CD14-positive monocyte (primary cell): ENCODE data around the gene ZNF827. TPM values are rescaled to one million over a fixed set of nuclear protein-coding genes. Genes with fewer than 3 reads are reported as not detected.

Experiments used
- DNase-seq, 3 donors: peaks; one replicate each; pipeline ENCODE4 v3.0.0-alpha.2; 2011 to 2022
- H2AFZ ChIP-seq: 2 replicates; pipeline ENCODE4 v1.6.0; 2012; ENCODE audit warnings: mild to moderate bottlenecking, low read depth, low read length, inconsistent platforms; ENCODE audit not compliant: insufficient read depth, poor library complexity, severe bottlenecking
- H3K27ac ChIP-seq, 2 donors: 1 replicate in 1 of 2; 2 replicates in 1 of 2; pipeline ENCODE4 v1.5.1; 2012 to 2013; ENCODE audit warnings: low read length in 2 of 2, control low read depth in 1 of 2, inconsistent platforms in 1 of 2, low read depth in 1 of 2, mild to moderate bottlenecking in 1 of 2
- H3K27me3 ChIP-seq, 2 donors: one replicate each; pipeline versions ENCODE4 v1.6.0 to v1.6.1; 2011 to 2013; ENCODE audit warnings: low read length in 2 of 2; ENCODE audit not compliant: control insufficient read depth in 2 of 2, insufficient read depth in 2 of 2
- H3K36me3 ChIP-seq, 2 donors: replicated peaks in 1 of 2; 1 replicate in 1 of 2; 2 replicates in 1 of 2; pipeline versions ENCODE4 v1.5.1 to v1.6.1; 2012 to 2013; ENCODE audit warnings: low read length in 2 of 2, control low read depth in 1 of 2, inconsistent platforms in 1 of 2, mild to moderate bottlenecking in 1 of 2; ENCODE audit not compliant: insufficient read depth in 2 of 2, control insufficient read depth in 1 of 2
- H3K4me1 ChIP-seq, 2 donors: 1 replicate in 1 of 2; 2 replicates in 1 of 2; pipeline versions ENCODE4 v1.5.1 to v1.6.1; 2012 to 2013; ENCODE audit warnings: low read length in 2 of 2, control low read depth in 1 of 2, inconsistent platforms in 1 of 2, mild to moderate bottlenecking in 1 of 2, moderate library complexity in 1 of 2; ENCODE audit not compliant: insufficient read depth in 2 of 2, control insufficient read depth in 1 of 2
- H3K4me2 ChIP-seq: replicated peaks from 2 replicates; pipeline ENCODE3; 2012; ENCODE audit warnings: low read length, moderate library complexity, mild to moderate bottlenecking; ENCODE audit not compliant: poor library complexity, severe bottlenecking; ENCODE audit errors: extremely low read depth
- H3K4me3 ChIP-seq, 3 experiments: fragments of 200-600 bp in 1 of 3; sonication (generic) in 1 of 3; replicated peaks in 1 of 3; 1 replicate in 2 of 3; 2 replicates in 1 of 3; pipeline ENCODE4 v1.5.1; 2011 to 2013; ENCODE audit warnings: low read length in 3 of 3, mild to moderate bottlenecking in 3 of 3, control low read depth in 2 of 3, low read depth in 2 of 3, inconsistent platforms in 1 of 3, moderate library complexity in 1 of 3
- H3K79me2 ChIP-seq: 2 replicates; pipeline ENCODE4 v1.6.0; 2012; ENCODE audit warnings: mild to moderate bottlenecking, control low read depth, inconsistent platforms, low read length, moderate library complexity; ENCODE audit not compliant: insufficient read depth
- H3K9ac ChIP-seq: 2 replicates; pipeline ENCODE4 v1.6.0; 2017; ENCODE audit warnings: low read length, mild to moderate bottlenecking; ENCODE audit not compliant: insufficient read depth, poor library complexity, severe bottlenecking
- H3K9me3 ChIP-seq, 2 donors: replicated peaks in 1 of 2; 1 replicate in 1 of 2; 2 replicates in 1 of 2; pipeline versions ENCODE4 v1.5.1 to v1.6.1; 2012 to 2013; ENCODE audit warnings: low read length in 2 of 2, control low read depth in 1 of 2; ENCODE audit not compliant: control insufficient read depth in 1 of 2, insufficient read depth in 1 of 2
- H4K20me1 ChIP-seq: 2 replicates; pipeline ENCODE4 v1.6.0; 2012; ENCODE audit warnings: mild to moderate bottlenecking, low read length, control low read depth, moderate library complexity; ENCODE audit not compliant: insufficient read depth
- H3K27ac Mint-ChIP-seq, 7 donors: one replicate each; pipeline ENCODE4 v1.8.0; 2020; ENCODE audit warnings: mild to moderate bottlenecking in 7 of 7, mixed read lengths in 7 of 7, moderate library complexity in 6 of 7, inconsistent platforms in 2 of 7
- H3K27me3 Mint-ChIP-seq, 3 donors: one replicate each; pipeline ENCODE4 v1.8.0; 2021 to 2022; ENCODE audit warnings: low read depth in 3 of 3, mild to moderate bottlenecking in 3 of 3, mixed read lengths in 3 of 3, moderate library complexity in 3 of 3, inconsistent platforms in 1 of 3
- H3K36me3 Mint-ChIP-seq, 2 donors: one replicate each; pipeline ENCODE4 v1.8.0; 2020; ENCODE audit warnings: mixed read lengths in 2 of 2, inconsistent platforms in 1 of 2, mild to moderate bottlenecking in 1 of 2
- H3K4me1 Mint-ChIP-seq: one replicate; pipeline ENCODE4 v1.8.0; 2020; ENCODE audit warnings: mild to moderate bottlenecking, mixed read lengths
- H3K4me3 Mint-ChIP-seq, 2 donors: one replicate each; pipeline ENCODE4 v1.8.0; 2020; ENCODE audit warnings: mild to moderate bottlenecking in 2 of 2, mixed read lengths in 2 of 2, moderate library complexity in 1 of 2
- H3K9me3 Mint-ChIP-seq, 7 donors: one replicate each; pipeline ENCODE4 v1.8.0; 2020 to 2022; ENCODE audit warnings: mixed read lengths in 7 of 7, mild to moderate bottlenecking in 6 of 7, moderate library complexity in 6 of 7, inconsistent platforms in 2 of 7
- WGBS: methylation state at CpG from one replicate; pipeline ENCODE4 v1.1.5; 2013; ENCODE audit warnings: missing lambda C conversion rate; ENCODE audit not compliant: insufficient coverage; 5-methylcytosine and 5-hydroxymethylcytosine counted together
- intact Hi-C, 2 donors: fragments of 100-400 bp; cut with micrococcal nuclease; formaldehyde crosslinking; loops; one replicate each; pipeline versions ENCODE4 v1.15.0 to v1.15.1; 2023
- polyA plus RNA-seq, 3 donors: library from polyadenylated mRNA; depleted of rRNA in 1 of 3; unstranded in 2 of 3; stranded (reverse) in 1 of 3; fragments of 300-500 nt in 2 of 3; fragments of >200 nt in 1 of 3; fragmentation: Illumina TruSeq in 2 of 3; gene quantifications; 1 replicate in 2 of 3; 2 replicates in 1 of 3; pipeline ENCODE4 v1.2.3, GENCODE V29; 2012 to 2021
- TF ChIP-seq, protein P1 (sequence below): fragments of 200-600 bp; IDR thresholded peaks from one replicate; pipeline ENCODE4 v1.8.0; 2022; ENCODE audit warnings: antibody characterized with exemption, mild to moderate bottlenecking

The ZNF827 gene
- polyA plus RNA-seq, 3 donors = 0.04 TPM; not detected in 2

DNA sequence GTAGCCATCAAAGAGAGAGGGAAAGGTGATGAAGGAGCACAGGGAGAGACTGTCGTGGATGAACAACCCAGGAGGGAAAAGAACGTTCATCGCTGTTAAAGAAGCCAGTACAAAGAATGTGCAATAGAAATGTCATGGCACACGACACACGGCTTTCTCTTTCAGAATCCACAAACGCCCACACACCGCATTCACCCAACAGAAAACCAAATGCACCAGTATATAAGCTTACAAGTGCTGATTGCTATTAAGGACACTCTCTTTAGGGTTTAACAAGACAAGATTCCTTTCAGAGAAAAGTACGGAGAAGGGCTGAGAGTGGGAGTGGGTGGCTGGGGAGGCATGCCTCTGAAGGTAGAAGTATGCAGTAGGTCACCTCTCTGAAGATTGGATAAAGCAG is 178.4 kb downstream of the ZNF827 start:
- Histone ChIP-seq H3K4me2 (no peak overlapping the region), H3K4me1 (no peaks in the 10 kb centered on the region), H3K27ac (no peak overlapping the region), H4K20me1 (no peaks in the 10 kb centered on the region), H3K9me3 (no peaks in the 10 kb centered on the region), H3K79me2 (no peaks in the 10 kb centered on the region), H3K9ac (no peak overlapping the region), H3K27me3 (no peaks in the 10 kb centered on the region), H3K36me3 (no peaks in the 10 kb centered on the region), H3K4me3 (no peak overlapping the region), H2AFZ (no peak overlapping the region)
- Mint-ChIP-seq H3K27ac (no peak overlapping the region), H3K9me3 (peaks cover 0 to 1% (median 0%) of the 10 kb centered on the region in 7 donors), H3K4me1 (peaks cover 3% of the 10 kb centered on the region), H3K27me3 (no peaks in the 10 kb centered on the region), H3K4me3 (no peak overlapping the region), H3K36me3 (peaks cover 0 to 2% of the 10 kb centered on the region in 2 donors)
- DNase-seq = no peak
- intact Hi-C loops = no loop called here
- WGBS = no CpG with 5 or more reads among the region's 8 CpGs
- TF ChIP-seq, protein P1, sequence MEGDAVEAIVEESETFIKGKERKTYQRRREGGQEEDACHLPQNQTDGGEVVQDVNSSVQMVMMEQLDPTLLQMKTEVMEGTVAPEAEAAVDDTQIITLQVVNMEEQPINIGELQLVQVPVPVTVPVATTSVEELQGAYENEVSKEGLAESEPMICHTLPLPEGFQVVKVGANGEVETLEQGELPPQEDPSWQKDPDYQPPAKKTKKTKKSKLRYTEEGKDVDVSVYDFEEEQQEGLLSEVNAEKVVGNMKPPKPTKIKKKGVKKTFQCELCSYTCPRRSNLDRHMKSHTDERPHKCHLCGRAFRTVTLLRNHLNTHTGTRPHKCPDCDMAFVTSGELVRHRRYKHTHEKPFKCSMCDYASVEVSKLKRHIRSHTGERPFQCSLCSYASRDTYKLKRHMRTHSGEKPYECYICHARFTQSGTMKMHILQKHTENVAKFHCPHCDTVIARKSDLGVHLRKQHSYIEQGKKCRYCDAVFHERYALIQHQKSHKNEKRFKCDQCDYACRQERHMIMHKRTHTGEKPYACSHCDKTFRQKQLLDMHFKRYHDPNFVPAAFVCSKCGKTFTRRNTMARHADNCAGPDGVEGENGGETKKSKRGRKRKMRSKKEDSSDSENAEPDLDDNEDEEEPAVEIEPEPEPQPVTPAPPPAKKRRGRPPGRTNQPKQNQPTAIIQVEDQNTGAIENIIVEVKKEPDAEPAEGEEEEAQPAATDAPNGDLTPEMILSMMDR = no peak

DNA sequence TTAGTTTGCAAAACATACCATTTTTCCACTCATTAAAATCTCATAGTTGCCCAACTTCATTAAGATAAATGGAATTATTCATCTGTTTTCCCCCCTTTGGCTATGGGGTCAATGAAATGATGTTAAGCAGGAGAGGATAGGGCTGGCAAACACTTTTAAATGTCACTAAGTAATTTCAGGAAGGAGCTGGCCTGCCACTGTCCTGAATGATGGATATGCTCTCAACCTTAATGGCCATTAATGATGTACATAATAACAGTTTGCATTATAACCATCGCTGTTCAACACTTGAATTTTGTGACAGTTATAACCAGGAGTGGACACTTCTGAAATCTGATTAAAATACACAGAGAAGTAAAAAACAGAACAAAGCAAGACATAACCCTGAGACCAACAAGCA is 181.4 kb downstream of the ZNF827 start:
- H3K4me3 ChIP-seq = no peak overlapping the region
- no CpG with 5 or more reads among the region's 1 CpG for WGBS
- H3K27me3 ChIP-seq = no peaks in the 10 kb centered on the region
- H3K79me2 ChIP-seq = no peaks in the 10 kb centered on the region
- H3K4me2 ChIP-seq = no peak overlapping the region
- DNase-seq = no peak
- H3K36me3 ChIP-seq = no peaks in the 10 kb centered on the region
- Mint-ChIP-seq H3K27me3 (no peaks in the 10 kb centered on the region), H3K9me3 (peaks cover 0 to 4% (median 0%) of the 10 kb centered on the region in 7 donors), H3K36me3 (peaks cover 0 to 2% of the 10 kb centered on the region in 2 donors), H3K27ac (no peak overlapping the region), H3K4me3 (no peak overlapping the region), H3K4me1 (no peaks in the 10 kb centered on the region)
- H2AFZ ChIP-seq = no peak overlapping the region
- no peak overlapping the region for H3K9ac ChIP-seq
- H3K9me3 ChIP-seq = peaks cover 0 to 8% of the 10 kb centered on the region in 2 donors
- intact Hi-C loops = no loop called here
- H3K27ac ChIP-seq = no peak overlapping the region
- no peaks in the 10 kb centered on the region for H3K4me1 ChIP-seq
- H4K20me1 ChIP-seq = no peaks in the 10 kb centered on the region
- TF ChIP-seq, protein P1 = no peak
